Kasumi-1 (cell line): Measurements from ENCODE around the gene PCNX1.
"Not testable (repeated sequence)": the region's sequence is repeated elsewhere in the genome, so short reads cannot be mapped to it uniquely, and the experiment has no call there.

Source experiments
- DNase-seq, 2 experiments: peaks; one replicate each; lab custom pipeline; 2025; lab: John Stamatoyannopoulos, UW

The PCNX1 gene

GRCh38 chr14:71122866-71123565 is 215.8 kb downstream of the PCNX1 start:
- DNase-seq: no peak

GRCh38 chr14:71123579-71124135 is 216.4 kb downstream of the PCNX1 start:
- DNase-seq: no peak

- DNase-seq: not testable (repeated sequence)
Measured at GRCh38 chr14:71129716-71130490, 222.6 kb downstream of the PCNX1 start.

- no peak for DNase-seq
Measured at GRCh38 chr14:71130491-71131179, 223.4 kb downstream of the PCNX1 start.

GRCh38 chr14:71133296-71133695 is 226.0 kb downstream of the PCNX1 start:
- DNase-seq: no peak

GRCh38 chr14:71135496-71135895 is 228.2 kb downstream of the PCNX1 start:
- no peak for DNase-seq

- no peak for DNase-seq
Measured at GRCh38 chr14:71135911-71136310, 228.7 kb downstream of the PCNX1 start.

GRCh38 chr14:71136386-71137060 is 229.3 kb downstream of the PCNX1 start:
- DNase-seq: no peak

- DNase-seq: no peak
Measured at GRCh38 chr14:71137536-71138447, 230.5 kb downstream of the PCNX1 start.

- DNase-seq: peak; percentile 54 to 67
Measured at GRCh38 chr14:71138448-71139293, 231.4 kb downstream of the PCNX1 start.

- DNase-seq: no peak
Measured at GRCh38 chr14:71139294-71139946, 232.2 kb downstream of the PCNX1 start.

- no peak for DNase-seq
Measured at GRCh38 chr14:71140157-71140556, 232.9 kb downstream of the PCNX1 start.

GRCh38 chr14:71141701-71142374 is 234.6 kb downstream of the PCNX1 start:
- DNase-seq: no peak

- DNase-seq: peak; percentile 96 to 97
Measured at GRCh38 chr14:71142375-71143038, 235.2 kb downstream of the PCNX1 start.

GRCh38 chr14:71143381-71144290 is 236.4 kb downstream of the PCNX1 start:
- DNase-seq: peak in 1 of 2 experiments; percentile 19

- not testable (repeated sequence) for DNase-seq
Measured at GRCh38 chr14:71147335-71147734, 240.1 kb downstream of the PCNX1 start.

- peak; percentile 45 to 52 for DNase-seq
Measured at GRCh38 chr14:71148627-71149026, 241.4 kb downstream of the PCNX1 start.
